ENCODE results near the gene RTN4R.

- no peak for TF ChIP-seq CTCF (conservative IDR thresholded peaks at IDR 0.05 in 1 of 2, IDR thresholded peaks at IDR 0.05 in 1 of 2; ENCODE audit: low read depth in 1 of 2, low read length in 2 of 2)
- no peak for TF ChIP-seq EZH2 (IDR thresholded peaks at IDR 0.05; ENCODE audit: low read length, missing control alignments)
These were observed 63.8 kb downstream of the RTN4R start for GRCh38 chr22:20204311-20204710.

All from fibroblast of lung (primary cell).